Sigmoid colon (tissue), 3 donors: ENCODE measurements around the gene EMC9.

Source experiments
- CTCF ChIP-seq, 4 experiments: fragments of 450-650 bp in 3 of 4; fragments of 200-600 bp in 1 of 4; IDR thresholded peaks; one replicate each; pipeline ENCODE4 v1.5.1; 2016 to 2019; ENCODE audit warnings: antibody characterized with exemption in 4 of 4, mild to moderate bottlenecking in 3 of 4, moderate library complexity in 2 of 4
- POLR2A ChIP-seq, 2 donors: fragments of 450-650 bp; IDR thresholded peaks; one replicate each; pipeline ENCODE4 v1.6.1; 2016; ENCODE audit warnings: antibody characterized with exemption in 2 of 2, mild to moderate bottlenecking in 2 of 2, moderate library complexity in 2 of 2

- TF ChIP-seq POLR2A (IDR thresholded peaks at IDR 0.05), result no peak
- no peak for TF ChIP-seq CTCF (IDR thresholded peaks at IDR 0.05)
These were observed 31.5 kb upstream of the EMC9 start for GRCh38 chr14:24172871-24173281.
